Cardiac muscle cell (in vitro differentiated cells and primary cell): ENCODE results near the gene CNP. TPM values are rescaled to one million over a fixed set of nuclear protein-coding genes. Genes with fewer than 3 reads are reported as not detected.

Experiments used
- DNase-seq, 2 donors: peaks; one replicate each; pipeline versions ENCODE4 v3.0.0 to v3.0.0-alpha.2; 2010 to 2017; ENCODE audit warnings: low read depth in 1 of 2, low spot score in 1 of 2
- H3K27ac ChIP-seq: fragments of 200-600 bp; sonication (generic); 2 replicates; pipeline ENCODE4 v1.5.1; 2016
- H3K27me3 ChIP-seq: fragments of 200-600 bp; sonication (generic); 2 replicates; pipeline ENCODE4 v1.6.0; 2016; ENCODE audit warnings: control low read depth
- H3K36me3 ChIP-seq: fragments of 200-600 bp; sonication (generic); 2 replicates; pipeline ENCODE4 v1.5.1; 2016; ENCODE audit warnings: control low read depth
- H3K4me1 ChIP-seq: fragments of 200-600 bp; sonication (generic); 2 replicates; pipeline ENCODE4 v1.8.1; 2017; ENCODE audit warnings: low read depth, mild to moderate bottlenecking, mixed run types
- H3K4me3 ChIP-seq: fragments of 200-600 bp; sonication (generic); 2 replicates; pipeline ENCODE4 v1.5.1; 2016; ENCODE audit warnings: mild to moderate bottlenecking
- H3K9me3 ChIP-seq: fragments of 200-600 bp; sonication (generic); 2 replicates; pipeline ENCODE4 v1.5.1; 2017; ENCODE audit warnings: low read depth, mild to moderate bottlenecking, control low read depth
- CTCF ChIP-seq: IDR thresholded peaks from 2 replicates; pipeline ENCODE4 v1.5.1; 2012; ENCODE audit warnings: low read depth, mild to moderate bottlenecking, low read length
- polyA plus RNA-seq: library from polyadenylated mRNA; unstranded; fragments of >200 nt; fragmentation: Nextera tagmentation; extraction: Ambion mirVana; gene quantifications from 2 replicates; pipeline ENCODE4 v1.2.1, GENCODE V29; 2016
- total RNA-seq: library from RNA; depleted of rRNA; stranded (reverse); fragments of >200 nt; gene quantifications from 2 replicates; pipeline ENCODE4 v1.2.3, GENCODE V29; 2016

CNP gene
- total and polyA plus RNA-seq, 2 experiments from 2014 or later, result 69.0 to 82.8 TPM

GRCh38 chr17:41982026-41982760 lies 15.6 kb downstream of the CNP start:
- DNase-seq, result peak in 1 of 2 donors; percentile 31
- TF ChIP-seq CTCF, result no peak
- H3K4me3 ChIP-seq, result no peak overlapping the region
- H3K4me1 ChIP-seq, result no peaks in the 10 kb centered on the region
- no peaks in the 10 kb centered on the region for H3K27me3 ChIP-seq
- H3K36me3 ChIP-seq, result peaks cover 56% of the 10 kb centered on the region
- no peak overlapping the region for H3K27ac ChIP-seq
- H3K9me3 ChIP-seq, result no peaks in the 10 kb centered on the region

GRCh38 chr17:41984454-41984853 lies 17.9 kb downstream of the CNP start:
- H3K27me3 ChIP-seq, result no peaks in the 10 kb centered on the region
- no peaks in the 10 kb centered on the region for H3K4me1 ChIP-seq
- TF ChIP-seq CTCF, result no peak
- H3K4me3 ChIP-seq, result no peak overlapping the region
- H3K9me3 ChIP-seq, result no peaks in the 10 kb centered on the region
- H3K27ac ChIP-seq, result no peak overlapping the region
- DNase-seq, result no peak
- H3K36me3 ChIP-seq, result peaks cover 59% of the 10 kb centered on the region

- TF ChIP-seq CTCF, result no peak
- Histone ChIP-seq H3K4me1 (no peaks in the 10 kb centered on the region), H3K4me3 (no peak overlapping the region), H3K27ac (no peak overlapping the region), H3K36me3 (peaks cover 61% of the 10 kb centered on the region), H3K9me3 (no peaks in the 10 kb centered on the region), H3K27me3 (no peaks in the 10 kb centered on the region)
- DNase-seq, result no peak
These were observed 19.3 kb downstream of the CNP start for GRCh38 chr17:41985919-41986318.

- H3K4me1 ChIP-seq, result no peaks in the 10 kb centered on the region
- H3K36me3 ChIP-seq, result peaks cover 63% of the 10 kb centered on the region
- H3K27me3 ChIP-seq, result no peaks in the 10 kb centered on the region
These were observed 20.0 kb downstream of the CNP start for GRCh38 chr17:41986634-41987033.

GRCh38 chr17:41987642-41988041 lies 21.0 kb downstream of the CNP start:
- no peak for TF ChIP-seq CTCF
- H3K9me3 ChIP-seq, result no peaks in the 10 kb centered on the region
- H3K36me3 ChIP-seq, result peaks cover 66% of the 10 kb centered on the region
- no peaks in the 10 kb centered on the region for H3K27me3 ChIP-seq
- DNase-seq, result peak in 1 of 2 donors; percentile 48
- H3K4me1 ChIP-seq, result no peaks in the 10 kb centered on the region
- no peak overlapping the region for H3K27ac ChIP-seq
- no peak overlapping the region for H3K4me3 ChIP-seq

More at GRCh38 chr17:41986634-41987033, 20.0 kb downstream of the CNP start:
- no peak for TF ChIP-seq CTCF
- no peak for DNase-seq
- Histone ChIP-seq H3K9me3 (no peaks in the 10 kb centered on the region), H3K4me3 (no peak overlapping the region), H3K27ac (no peak overlapping the region)
